ENCODE data around the gene SPAG9. TPM values are rescaled to one million over a fixed set of nuclear protein-coding genes. Genes with fewer than 3 reads are reported as not detected.

Gene SPAG9
- total and polyA plus RNA-seq, 2 of the 8 experiments (the other 6 are each of a cell fraction or from before 2014, with no cell fraction given) = 9.8 to 63.8 TPM

DNA sequence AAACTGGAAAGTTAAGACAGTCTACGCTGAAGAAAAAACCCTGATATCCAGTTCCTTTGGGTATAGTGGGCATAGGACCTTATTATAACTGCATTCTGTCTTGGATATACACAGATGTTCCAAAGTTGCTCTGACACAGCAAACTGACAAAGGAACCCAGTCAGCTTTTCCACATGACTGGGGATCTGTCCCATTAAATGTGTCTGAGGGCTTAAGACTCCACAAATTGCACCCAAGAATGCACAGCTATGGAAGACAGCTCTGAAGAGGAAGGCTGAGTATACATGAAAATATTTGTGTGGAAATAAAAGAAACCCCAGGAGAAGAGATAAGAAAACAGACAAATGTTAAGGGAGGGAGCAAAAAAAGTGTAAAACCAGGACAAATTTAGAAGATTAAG is 114.1 kb downstream of the SPAG9 start:
- H3K9ac ChIP-seq (replicated peaks in 1 of 4; ENCODE audit: extremely low read depth in 1 of 4, low read depth in 3 of 4, low read length in 3 of 4) = no peak overlapping the region
- H3K79me2 ChIP-seq (ENCODE audit: control insufficient read depth in 1 of 2, insufficient read depth in 2 of 2, low read length in 2 of 2) = no peaks in the 10 kb centered on the region
- peaks cover 5 to 20% (median 11%) of the 10 kb centered on the region in 4 experiments; a peak in 7 of 8 replicates for H3K36me3 ChIP-seq (ENCODE audit: control insufficient read depth in 2 of 4, insufficient read depth in 4 of 4, low read length in 3 of 4)
- no peak overlapping the region for H3K27ac ChIP-seq (ENCODE audit: low read depth, low read length)
- no peak for DNase-seq (ENCODE audit: low read depth in 1 of 2, low spot score in 2 of 2)
- no peaks in the 10 kb centered on the region for H4K20me1 ChIP-seq (replicated peaks in 1 of 2; ENCODE audit: control insufficient read depth in 1 of 2, insufficient read depth in 2 of 2, low read length in 2 of 2)
- no peak overlapping the region for H3K23ac ChIP-seq (ENCODE audit: insufficient read length)
- no peak overlapping the region for H2BK12ac ChIP-seq (ENCODE audit: low read depth, low read length)
- TF ChIP-seq HDAC6 (IDR thresholded peaks at IDR 0.05; ENCODE audit: low read depth, low read length) = no peak
- TF ChIP-seq ZNF274 (IDR thresholded peaks at IDR 0.05; ENCODE audit: borderline replicate concordance, extremely low read depth, low read length) = no peak
- TF ChIP-seq SP4 (IDR thresholded peaks at IDR 0.05; ENCODE audit: low read length) = no peak
- TF ChIP-seq GTF2F1 (IDR thresholded peaks at IDR 0.05; ENCODE audit: borderline replicate concordance, low read depth, low read length) = no peak
- TF ChIP-seq, protein P1, sequence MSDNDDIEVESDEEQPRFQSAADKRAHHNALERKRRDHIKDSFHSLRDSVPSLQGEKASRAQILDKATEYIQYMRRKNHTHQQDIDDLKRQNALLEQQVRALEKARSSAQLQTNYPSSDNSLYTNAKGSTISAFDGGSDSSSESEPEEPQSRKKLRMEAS (IDR thresholded peaks at IDR 0.05) = no peak
- no peak overlapping the region for H2BK120ac ChIP-seq (replicated peaks; ENCODE audit: low read depth, low read length)
- H4K91ac ChIP-seq (replicated peaks; ENCODE audit: insufficient read length, low read length) = no peak overlapping the region
- H3K27me3 ChIP-seq (replicated peaks in 1 of 4; ENCODE audit: control insufficient read depth in 3 of 4, extremely low read depth in 1 of 4, insufficient read depth in 3 of 4, low read length in 3 of 4) = no peaks in the 10 kb centered on the region
- no peak overlapping the region for H3K4ac ChIP-seq (replicated peaks; ENCODE audit: insufficient read length, low read depth, low read length)
- H3K9me3 ChIP-seq (ENCODE audit: insufficient read depth in 2 of 2, low read depth in 1 of 2, low read length in 1 of 2) = no peaks in the 10 kb centered on the region
- H2BK15ac ChIP-seq (ENCODE audit: low read length) = no peak overlapping the region
- no peak overlapping the region for H3K18ac ChIP-seq (ENCODE audit: extremely low read depth, low read length)
- H2AK5ac ChIP-seq (ENCODE audit: low read depth, low read length) = no peak overlapping the region
- no peaks in the 10 kb centered on the region for H3K23me2 ChIP-seq (ENCODE audit: low read depth, low read length)
- H3K4me2 ChIP-seq (ENCODE audit: insufficient read depth in 1 of 2, low read depth in 2 of 2, low read length in 2 of 2) = no peak overlapping the region
- 89% methylated on average over 1 of the region's 1 CpG; no CpG with 5 or more reads in 1 of the 2 experiments for WGBS, 2 experiments (ENCODE audit: extremely low coverage in 1 of 2, insufficient coverage in 1 of 2, insufficient read length in 1 of 2, insufficient replicate concordance in 2 of 2, low coverage in 1 of 2, low lambda C conversion rate in 2 of 2, missing lambda C conversion rate in 1 of 2)
- ChIA-PET POLR2A (ENCODE audit: partially characterized antibody) (no interaction called here), CTCF (ENCODE audit: partially characterized antibody) (interaction anchor here (0.9 to 12.1 kb wide), 3 partner anchors 15 to 147 kb away, joined by 3 to 147 read pairs (median 5); partner anchors contain the start of gene NME1)
- no peak overlapping the region for H2BK20ac ChIP-seq (ENCODE audit: low read length)
- H3K4me1 ChIP-seq (replicated peaks in 1 of 4; ENCODE audit: control insufficient read depth in 3 of 4, insufficient read depth in 4 of 4, low read length in 3 of 4) = no peaks in the 10 kb centered on the region
- no peak overlapping the region for H3K14ac ChIP-seq (ENCODE audit: insufficient read length)
- no peak overlapping the region for H2BK5ac ChIP-seq (ENCODE audit: low read depth, low read length)
- H3K79me1 ChIP-seq (ENCODE audit: low read depth, low read length) = no peaks in the 10 kb centered on the region
- H4K5ac ChIP-seq (ENCODE audit: insufficient read length, low read depth, low read length) = no peak overlapping the region
- H3K4me3 ChIP-seq (ENCODE audit: extremely low read depth in 1 of 4, insufficient read depth in 2 of 4, low read depth in 3 of 4, low read length in 4 of 4) = no peak overlapping the region
- FAIRE-seq = no peak
- no peak overlapping the region for H4K8ac ChIP-seq (ENCODE audit: extremely low read depth, insufficient read depth, low read length)
- no peak overlapping the region for H3K56ac ChIP-seq (replicated peaks; ENCODE audit: insufficient read length, low read depth, low read length)
- H2AFZ ChIP-seq (ENCODE audit: low read length) = no peak overlapping the region

All from H1 (cell line).